Measurements from ENCODE around the gene PATL1. TPM values are rescaled to one million over a fixed set of nuclear protein-coding genes. Genes with fewer than 3 reads are reported as not detected.

The PATL1 gene
- total and polyA plus RNA-seq, 2 experiments from 2014 or later: 12.9 to 19.6 TPM

DNA sequence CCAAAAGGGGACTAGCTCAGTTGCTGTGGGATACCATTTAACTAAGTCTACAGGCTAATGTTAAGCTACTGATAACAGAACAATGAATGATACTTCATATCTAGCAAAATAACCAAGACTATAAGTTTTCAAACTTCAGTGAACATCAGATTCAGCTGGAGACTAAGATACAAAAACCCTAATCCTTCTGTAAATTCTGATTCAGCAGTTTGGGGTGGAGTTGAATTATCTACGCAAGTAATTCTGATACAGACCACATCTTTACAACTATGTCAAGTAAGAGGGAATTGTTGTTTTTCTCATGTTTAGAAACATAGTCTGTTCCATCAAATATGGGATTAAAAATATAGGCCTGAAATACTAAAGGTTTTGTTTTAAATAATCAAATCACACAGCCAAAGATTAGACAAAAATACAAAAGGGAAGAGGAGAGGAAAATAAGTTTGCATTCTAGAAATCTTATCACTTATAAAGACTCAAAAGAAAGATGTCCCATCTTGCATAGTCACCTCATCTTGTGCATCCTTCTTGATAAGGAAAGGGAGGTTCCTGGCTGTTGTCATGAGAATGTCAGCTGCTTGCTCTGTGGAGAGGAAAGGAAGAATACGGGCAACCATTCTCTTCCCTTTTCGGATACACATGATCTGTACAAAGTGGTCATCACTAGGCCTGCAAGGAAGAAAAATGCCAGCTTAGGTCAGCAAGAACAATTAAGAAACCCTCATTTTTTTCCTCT lies 21.4 kb downstream of the PATL1 start:
- Histone ChIP-seq H4K20me1 (replicated peaks; ENCODE audit: insufficient read depth) (peaks cover 6% of the 10 kb centered on the region; the same call in 1 of the 2 replicates), H3K36me3 (ENCODE audit: insufficient read depth) (peaks cover 83% of the 10 kb centered on the region), H3K4me3 (no peak overlapping the region), H3K79me2 (replicated peaks; ENCODE audit: insufficient read depth) (no peaks in the 10 kb centered on the region), H2AFZ (no peak overlapping the region), H3K4me1 (ENCODE audit: insufficient read depth) (no peaks in the 10 kb centered on the region), H3F3A (replicated peaks; ENCODE audit: low read depth) (no peaks in the 10 kb centered on the region), H3K27me3 (ENCODE audit: insufficient read depth) (no peaks in the 10 kb centered on the region), H3K9me2 (ENCODE audit: insufficient read depth) (no peaks in the 10 kb centered on the region), H3K4me2 (no peak overlapping the region), H3K27ac (ENCODE audit: low read depth) (no peak overlapping the region)
- Mint-ChIP-seq H3K27me3 (ENCODE audit: insufficient read depth, low read depth, poor library complexity) (peaks cover 2% of the 10 kb centered on the region), H3K27ac (no peak overlapping the region), H3K36me3 (ENCODE audit: low read depth) (peaks cover 88% of the 10 kb centered on the region), H3K4me3 (no peak overlapping the region), H3K9me3 (no peaks in the 10 kb centered on the region), H3K4me1 (no peaks in the 10 kb centered on the region)
- ATAC-seq (no peak), DNase-seq (ENCODE audit: low spot score) (no peak)
- TF ChIP-seq CREB1 (CRISPR knock-in tag; IDR thresholded peaks at IDR 0.05; ENCODE audit: low read depth) (no peak), EZH2phosphoT487 (IDR thresholded peaks at IDR 0.05; ENCODE audit: unreplicated experiment) (no peak), ZNF331 (CRISPR knock-in tag; IDR thresholded peaks at IDR 0.05; ENCODE audit: low read depth) (no peak), NANOG (IDR thresholded peaks at IDR 0.05; ENCODE audit: borderline replicate concordance) (no peak), POLR2AphosphoS5 (IDR thresholded peaks at IDR 0.05; ENCODE audit: low read depth) (no peak), STAT1 (IDR thresholded peaks at IDR 0.05; ENCODE audit: unreplicated experiment) (no peak)
- TF ChIP-seq, protein P1, sequence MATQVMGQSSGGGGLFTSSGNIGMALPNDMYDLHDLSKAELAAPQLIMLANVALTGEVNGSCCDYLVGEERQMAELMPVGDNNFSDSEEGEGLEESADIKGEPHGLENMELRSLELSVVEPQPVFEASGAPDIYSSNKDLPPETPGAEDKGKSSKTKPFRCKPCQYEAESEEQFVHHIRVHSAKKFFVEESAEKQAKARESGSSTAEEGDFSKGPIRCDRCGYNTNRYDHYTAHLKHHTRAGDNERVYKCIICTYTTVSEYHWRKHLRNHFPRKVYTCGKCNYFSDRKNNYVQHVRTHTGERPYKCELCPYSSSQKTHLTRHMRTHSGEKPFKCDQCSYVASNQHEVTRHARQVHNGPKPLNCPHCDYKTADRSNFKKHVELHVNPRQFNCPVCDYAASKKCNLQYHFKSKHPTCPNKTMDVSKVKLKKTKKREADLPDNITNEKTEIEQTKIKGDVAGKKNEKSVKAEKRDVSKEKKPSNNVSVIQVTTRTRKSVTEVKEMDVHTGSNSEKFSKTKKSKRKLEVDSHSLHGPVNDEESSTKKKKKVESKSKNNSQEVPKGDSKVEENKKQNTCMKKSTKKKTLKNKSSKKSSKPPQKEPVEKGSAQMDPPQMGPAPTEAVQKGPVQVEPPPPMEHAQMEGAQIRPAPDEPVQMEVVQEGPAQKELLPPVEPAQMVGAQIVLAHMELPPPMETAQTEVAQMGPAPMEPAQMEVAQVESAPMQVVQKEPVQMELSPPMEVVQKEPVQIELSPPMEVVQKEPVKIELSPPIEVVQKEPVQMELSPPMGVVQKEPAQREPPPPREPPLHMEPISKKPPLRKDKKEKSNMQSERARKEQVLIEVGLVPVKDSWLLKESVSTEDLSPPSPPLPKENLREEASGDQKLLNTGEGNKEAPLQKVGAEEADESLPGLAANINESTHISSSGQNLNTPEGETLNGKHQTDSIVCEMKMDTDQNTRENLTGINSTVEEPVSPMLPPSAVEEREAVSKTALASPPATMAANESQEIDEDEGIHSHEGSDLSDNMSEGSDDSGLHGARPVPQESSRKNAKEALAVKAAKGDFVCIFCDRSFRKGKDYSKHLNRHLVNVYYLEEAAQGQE (IDR thresholded peaks at IDR 0.05; ENCODE audit: unreplicated experiment): no peak

DNA sequence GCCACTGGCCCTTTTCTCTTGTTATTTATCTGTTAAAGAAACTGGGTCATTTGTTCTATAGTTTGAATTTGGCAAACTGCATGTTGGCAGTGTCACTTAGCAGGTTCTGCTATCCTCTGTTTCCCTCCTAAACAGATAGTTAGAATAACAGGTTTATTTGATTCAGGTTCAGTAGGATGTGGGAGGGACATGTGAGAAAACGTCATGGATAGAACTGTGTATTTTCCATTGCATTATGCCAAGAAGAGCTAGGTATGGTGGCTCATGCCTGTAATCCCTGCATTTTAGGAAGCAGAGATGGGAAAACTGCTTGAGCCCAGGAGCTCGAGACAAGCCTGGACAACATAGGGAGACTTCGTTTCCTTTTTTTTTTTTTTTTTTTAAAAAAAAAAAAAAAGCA lies 24.3 kb downstream of the PATL1 start:
- peaks cover 90% of the 10 kb centered on the region for H3K36me3 Mint-ChIP-seq (ENCODE audit: low read depth)
- no peak for DNase-seq (ENCODE audit: low spot score)
- Histone ChIP-seq H3K27ac (ENCODE audit: low read depth) (no peak overlapping the region), H3K4me1 (ENCODE audit: insufficient read depth) (no peaks in the 10 kb centered on the region), H3K4me3 (no peak overlapping the region), H3K79me2 (replicated peaks; ENCODE audit: insufficient read depth) (no peaks in the 10 kb centered on the region), H3K4me2 (no peak overlapping the region), H3K9me2 (ENCODE audit: insufficient read depth) (no peaks in the 10 kb centered on the region), H3K27me3 (ENCODE audit: insufficient read depth) (no peaks in the 10 kb centered on the region), H3K36me3 (ENCODE audit: insufficient read depth) (peaks cover 81% of the 10 kb centered on the region), H2AFZ (no peak overlapping the region), H3F3A (replicated peaks; ENCODE audit: low read depth) (no peaks in the 10 kb centered on the region), H4K20me1 (replicated peaks; ENCODE audit: insufficient read depth) (peaks cover 13% of the 10 kb centered on the region; the same call in 1 of the 2 replicates)
- no peak overlapping the region for H3K27ac Mint-ChIP-seq
- H3K4me3 Mint-ChIP-seq: no peak overlapping the region
- H3K9me3 Mint-ChIP-seq: no peaks in the 10 kb centered on the region
- TF ChIP-seq, protein P2, sequence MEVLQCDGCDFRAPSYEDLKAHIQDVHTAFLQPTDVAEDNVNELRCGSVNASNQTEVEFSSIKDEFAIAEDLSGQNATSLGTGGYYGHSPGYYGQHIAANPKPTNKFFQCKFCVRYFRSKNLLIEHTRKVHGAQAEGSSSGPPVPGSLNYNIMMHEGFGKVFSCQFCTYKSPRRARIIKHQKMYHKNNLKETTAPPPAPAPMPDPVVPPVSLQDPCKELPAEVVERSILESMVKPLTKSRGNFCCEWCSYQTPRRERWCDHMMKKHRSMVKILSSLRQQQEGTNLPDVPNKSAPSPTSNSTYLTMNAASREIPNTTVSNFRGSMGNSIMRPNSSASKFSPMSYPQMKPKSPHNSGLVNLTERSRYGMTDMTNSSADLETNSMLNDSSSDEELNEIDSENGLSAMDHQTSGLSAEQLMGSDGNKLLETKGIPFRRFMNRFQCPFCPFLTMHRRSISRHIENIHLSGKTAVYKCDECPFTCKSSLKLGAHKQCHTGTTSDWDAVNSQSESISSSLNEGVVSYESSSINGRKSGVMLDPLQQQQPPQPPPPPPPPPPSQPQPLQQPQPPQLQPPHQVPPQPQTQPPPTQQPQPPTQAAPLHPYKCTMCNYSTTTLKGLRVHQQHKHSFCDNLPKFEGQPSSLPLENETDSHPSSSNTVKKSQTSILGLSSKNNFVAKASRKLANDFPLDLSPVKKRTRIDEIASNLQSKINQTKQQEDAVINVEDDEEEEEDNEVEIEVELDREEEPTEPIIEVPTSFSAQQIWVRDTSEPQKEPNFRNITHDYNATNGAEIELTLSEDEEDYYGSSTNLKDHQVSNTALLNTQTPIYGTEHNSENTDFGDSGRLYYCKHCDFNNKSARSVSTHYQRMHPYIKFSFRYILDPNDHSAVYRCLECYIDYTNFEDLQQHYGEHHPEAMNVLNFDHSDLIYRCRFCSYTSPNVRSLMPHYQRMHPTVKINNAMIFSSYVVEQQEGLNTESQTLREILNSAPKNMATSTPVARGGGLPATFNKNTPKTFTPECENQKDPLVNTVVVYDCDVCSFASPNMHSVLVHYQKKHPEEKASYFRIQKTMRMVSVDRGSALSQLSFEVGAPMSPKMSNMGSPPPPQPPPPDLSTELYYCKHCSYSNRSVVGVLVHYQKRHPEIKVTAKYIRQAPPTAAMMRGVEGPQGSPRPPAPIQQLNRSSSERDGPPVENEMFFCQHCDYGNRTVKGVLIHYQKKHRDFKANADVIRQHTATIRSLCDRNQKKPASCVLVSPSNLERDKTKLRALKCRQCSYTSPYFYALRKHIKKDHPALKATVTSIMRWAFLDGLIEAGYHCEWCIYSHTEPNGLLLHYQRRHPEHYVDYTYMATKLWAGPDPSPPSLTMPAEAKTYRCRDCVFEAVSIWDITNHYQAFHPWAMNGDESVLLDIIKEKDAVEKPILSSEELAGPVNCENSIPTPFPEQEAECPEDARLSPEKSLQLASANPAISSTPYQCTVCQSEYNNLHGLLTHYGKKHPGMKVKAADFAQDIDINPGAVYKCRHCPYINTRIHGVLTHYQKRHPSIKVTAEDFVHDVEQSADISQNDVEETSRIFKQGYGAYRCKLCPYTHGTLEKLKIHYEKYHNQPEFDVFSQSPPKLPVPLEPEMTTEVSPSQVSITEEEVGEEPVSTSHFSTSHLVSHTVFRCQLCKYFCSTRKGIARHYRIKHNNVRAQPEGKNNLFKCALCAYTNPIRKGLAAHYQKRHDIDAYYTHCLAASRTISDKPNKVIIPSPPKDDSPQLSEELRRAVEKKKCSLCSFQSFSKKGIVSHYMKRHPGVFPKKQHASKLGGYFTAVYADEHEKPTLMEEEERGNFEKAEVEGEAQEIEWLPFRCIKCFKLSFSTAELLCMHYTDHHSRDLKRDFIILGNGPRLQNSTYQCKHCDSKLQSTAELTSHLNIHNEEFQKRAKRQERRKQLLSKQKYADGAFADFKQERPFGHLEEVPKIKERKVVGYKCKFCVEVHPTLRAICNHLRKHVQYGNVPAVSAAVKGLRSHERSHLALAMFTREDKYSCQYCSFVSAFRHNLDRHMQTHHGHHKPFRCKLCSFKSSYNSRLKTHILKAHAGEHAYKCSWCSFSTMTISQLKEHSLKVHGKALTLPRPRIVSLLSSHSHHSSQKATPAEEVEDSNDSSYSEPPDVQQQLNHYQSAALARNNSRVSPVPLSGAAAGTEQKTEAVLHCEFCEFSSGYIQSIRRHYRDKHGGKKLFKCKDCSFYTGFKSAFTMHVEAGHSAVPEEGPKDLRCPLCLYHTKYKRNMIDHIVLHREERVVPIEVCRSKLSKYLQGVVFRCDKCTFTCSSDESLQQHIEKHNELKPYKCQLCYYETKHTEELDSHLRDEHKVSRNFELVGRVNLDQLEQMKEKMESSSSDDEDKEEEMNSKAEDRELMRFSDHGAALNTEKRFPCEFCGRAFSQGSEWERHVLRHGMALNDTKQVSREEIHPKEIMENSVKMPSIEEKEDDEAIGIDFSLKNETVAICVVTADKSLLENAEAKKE (CRISPR knock-in tag; IDR thresholded peaks at IDR 0.05): no peak
- peaks cover 2% of the 10 kb centered on the region for H3K27me3 Mint-ChIP-seq (ENCODE audit: insufficient read depth, low read depth, poor library complexity)
- no peak for ATAC-seq
- no peaks in the 10 kb centered on the region for H3K4me1 Mint-ChIP-seq
